Epidermal melanocyte (primary cell): ENCODE data around the gene KLHL26.
"Not testable (repeated sequence)": the region's sequence is repeated elsewhere in the genome, so short reads cannot be mapped to it uniquely, and the experiment has no call there.

Source experiments
- DNase-seq: peaks from one replicate; pipeline ENCODE4 v3.0.0; 2011; ENCODE audit warnings: low spot score; ENCODE audit not compliant: insufficient read length

Gene KLHL26

GRCh38 chr19:18665771-18666202 lies 29.0 kb downstream of the KLHL26 start:
- no peak for DNase-seq

DNA sequence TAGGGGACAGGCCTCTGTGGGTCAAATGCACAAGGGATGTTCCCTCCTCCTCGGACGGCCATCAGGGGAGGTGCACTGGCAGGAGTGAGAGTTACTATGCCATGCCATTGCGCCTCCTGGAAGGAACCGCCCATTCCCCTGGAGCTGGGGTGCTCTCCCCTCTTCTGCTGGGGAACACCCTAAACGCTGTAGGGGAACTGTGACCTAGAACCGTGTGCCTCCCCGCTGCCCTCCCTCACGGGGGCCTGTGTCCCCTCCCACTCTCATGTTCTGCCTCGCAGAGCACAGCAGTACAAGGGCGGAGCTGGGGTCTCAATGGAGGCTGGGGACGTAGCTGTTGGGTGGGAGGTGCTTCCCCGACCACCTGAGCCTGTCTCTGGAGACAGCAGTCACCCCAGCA lies 29.5 kb downstream of the KLHL26 start:
- no peak for DNase-seq

DNA sequence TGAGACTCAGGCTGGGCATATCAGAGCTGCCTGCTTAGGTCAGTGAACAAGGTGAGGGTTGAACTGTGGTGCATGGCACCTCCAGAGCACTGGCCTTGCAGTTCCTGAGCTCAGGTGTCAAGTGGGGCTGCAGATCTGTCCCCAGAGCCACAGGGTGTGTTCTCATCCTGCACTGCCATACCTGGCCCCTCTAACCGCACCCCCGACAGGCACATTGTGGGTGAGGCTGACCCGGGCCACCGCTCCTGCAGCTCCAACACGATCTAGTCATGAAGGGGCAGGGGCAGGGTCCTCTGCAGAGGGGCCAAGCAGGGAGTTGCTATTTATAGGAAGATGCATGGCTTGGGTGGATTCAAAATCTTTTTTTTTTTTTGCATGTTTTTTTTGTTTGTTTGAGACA lies 30.0 kb downstream of the KLHL26 start:
- no peak for DNase-seq

GRCh38 chr19:18667531-18668251 lies 30.9 kb downstream of the KLHL26 start:
- DNase-seq = no peak

DNA sequence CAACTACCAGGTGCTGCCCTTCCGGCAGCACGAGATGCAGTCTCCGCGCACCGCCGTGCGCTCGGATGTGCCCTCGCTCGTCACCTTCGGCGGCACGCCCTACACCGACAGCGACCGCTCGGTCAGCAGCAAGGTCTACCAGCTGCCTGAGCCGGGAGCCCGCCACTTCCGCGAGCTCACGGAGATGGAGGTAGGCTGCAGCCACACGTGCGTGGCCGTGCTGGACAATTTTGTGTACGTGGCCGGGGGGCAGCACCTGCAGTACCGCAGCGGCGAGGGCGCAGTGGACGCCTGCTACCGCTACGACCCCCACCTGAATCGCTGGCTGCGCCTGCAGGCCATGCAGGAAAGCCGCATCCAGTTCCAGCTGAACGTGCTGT lies 31.4 kb downstream of the KLHL26 start:
- no peak for DNase-seq

DNA sequence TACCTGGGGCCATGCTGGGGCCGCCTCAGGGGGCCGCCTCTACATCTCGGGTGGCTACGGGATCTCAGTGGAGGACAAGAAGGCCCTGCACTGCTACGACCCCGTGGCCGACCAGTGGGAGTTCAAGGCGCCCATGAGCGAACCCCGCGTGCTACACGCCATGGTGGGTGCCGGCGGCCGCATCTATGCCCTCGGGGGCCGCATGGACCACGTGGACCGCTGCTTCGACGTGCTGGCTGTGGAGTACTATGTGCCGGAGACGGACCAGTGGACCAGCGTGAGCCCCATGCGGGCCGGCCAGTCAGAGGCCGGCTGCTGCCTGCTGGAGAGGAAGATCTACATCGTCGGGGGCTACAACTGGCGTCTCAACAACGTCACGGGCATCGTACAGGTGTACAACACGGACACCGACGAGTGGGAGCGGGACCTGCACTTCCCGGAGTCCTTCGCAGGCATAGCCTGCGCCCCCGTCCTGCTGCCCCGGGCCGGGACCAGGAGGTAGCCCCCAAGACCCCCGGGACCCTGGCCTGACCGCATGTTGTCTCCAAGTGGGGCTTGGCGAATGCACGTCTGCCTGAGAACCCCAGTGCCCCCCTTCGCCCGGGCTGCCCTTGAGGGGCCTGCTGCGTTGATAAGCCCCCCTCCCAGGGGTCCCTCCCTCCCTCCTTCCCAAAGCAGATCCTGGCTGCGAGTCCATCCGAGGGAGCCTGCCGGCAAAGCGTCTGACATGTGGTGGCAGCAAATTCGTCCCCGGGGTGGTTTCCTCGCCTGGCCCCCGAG lies 32.1 kb downstream of the KLHL26 start:
- DNase-seq = no peak

DNA sequence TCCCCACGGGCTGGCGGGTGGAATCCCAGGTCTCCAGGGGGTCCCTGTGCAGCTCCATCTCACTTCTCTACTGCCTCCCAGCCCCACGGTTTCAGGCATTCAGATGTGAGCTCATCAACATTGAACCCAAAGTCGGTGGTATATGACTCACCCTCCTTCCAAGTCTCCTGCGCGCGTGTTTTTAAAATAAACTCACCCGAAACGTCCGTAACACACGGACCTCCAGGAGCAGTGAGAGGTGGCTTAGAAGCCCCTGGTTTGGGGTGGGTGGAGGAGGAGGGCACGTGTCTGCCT lies 32.6 kb downstream of the KLHL26 start:
- DNase-seq = no peak

DNA sequence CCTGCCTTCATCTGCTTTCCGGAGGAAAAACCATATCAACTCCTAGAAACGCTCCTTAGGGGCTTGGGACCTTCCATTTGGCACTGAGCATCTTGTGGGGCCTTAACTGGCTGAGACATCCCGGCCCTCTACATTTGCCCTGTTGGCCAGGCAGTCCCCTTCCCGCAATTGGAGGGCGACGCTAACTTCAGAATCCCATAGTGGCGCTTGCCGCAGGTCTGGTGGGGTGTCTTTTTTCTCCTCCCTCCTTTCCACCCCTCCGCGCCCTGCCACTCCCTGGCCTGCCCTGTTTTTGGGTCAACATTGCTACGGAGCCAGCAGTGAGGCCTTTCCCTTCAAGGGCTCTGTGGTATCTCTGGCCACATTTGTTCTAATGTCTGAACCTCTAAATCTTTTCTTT lies 33.1 kb downstream of the KLHL26 start:
- DNase-seq = no peak

- DNase-seq = no peak
Measured at GRCh38 chr19:18670312-18670711, 33.5 kb downstream of the KLHL26 start.

- no peak for DNase-seq
Measured at GRCh38 chr19:18671303-18672043, 34.6 kb downstream of the KLHL26 start.

- no peak for DNase-seq
Measured at GRCh38 chr19:18672044-18672451, 35.2 kb downstream of the KLHL26 start.

GRCh38 chr19:18672606-18673337 lies 35.9 kb downstream of the KLHL26 start:
- no peak for DNase-seq

DNA sequence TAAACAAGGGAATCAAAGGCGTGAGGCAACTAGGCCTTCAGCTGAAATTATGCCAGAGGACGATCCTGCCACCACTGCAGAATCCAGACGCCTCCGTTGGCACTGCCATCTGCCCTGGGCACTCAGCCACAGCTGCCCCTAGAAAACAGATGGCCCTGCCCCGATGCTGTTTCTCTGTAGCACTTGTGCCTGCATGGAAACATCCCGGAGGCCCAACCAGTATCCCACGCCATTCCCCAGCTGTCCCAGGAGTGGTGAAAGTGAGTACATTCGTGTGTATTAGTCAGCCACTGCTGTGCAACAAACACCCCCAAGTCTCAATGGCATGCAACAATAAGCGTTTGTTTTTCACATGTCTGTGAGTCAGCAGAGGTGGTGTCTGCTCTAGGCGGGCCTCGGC lies 37.8 kb downstream of the KLHL26 start:
- no peak for DNase-seq

DNA sequence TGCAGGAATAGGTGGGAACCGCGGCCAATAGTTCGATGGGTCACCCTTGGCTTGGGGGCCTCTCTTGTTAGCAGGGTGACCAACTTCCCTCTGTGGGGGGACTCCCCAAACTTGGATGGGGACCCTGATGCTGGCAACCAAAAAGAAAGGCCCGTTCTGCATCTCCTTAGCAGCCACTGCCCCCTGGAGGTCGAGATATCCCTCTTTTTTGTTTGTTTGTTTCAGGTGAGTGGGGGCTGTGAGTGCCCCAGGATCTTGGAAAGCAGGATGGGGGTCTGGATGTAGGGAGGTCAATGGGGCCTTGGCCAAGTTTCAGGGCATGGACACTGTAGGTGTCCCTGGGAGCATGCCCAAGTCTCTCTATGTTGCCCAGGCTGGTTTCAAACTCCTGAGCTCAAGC lies 39.0 kb downstream of the KLHL26 start:
- no peak for DNase-seq

DNA sequence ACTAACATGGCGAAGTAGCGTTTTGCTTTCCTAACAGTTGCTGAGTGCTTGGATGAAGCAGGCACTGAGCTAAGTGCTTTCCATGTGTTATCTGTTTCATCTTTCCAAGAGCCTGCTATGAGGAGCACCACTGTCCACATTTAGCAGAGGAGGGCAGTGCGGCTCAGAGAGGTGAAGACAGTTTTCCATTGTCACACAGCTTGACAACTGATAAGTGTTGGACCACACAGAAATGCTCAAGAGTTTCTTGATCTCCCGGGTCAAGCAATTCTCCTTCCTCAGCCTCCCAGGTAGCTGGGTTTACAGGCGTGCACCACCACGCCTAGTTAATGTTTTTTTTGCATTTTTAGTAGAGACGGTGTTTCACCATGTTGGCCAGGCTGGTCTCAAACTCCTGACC lies 39.9 kb downstream of the KLHL26 start:
- no peak for DNase-seq

DNA sequence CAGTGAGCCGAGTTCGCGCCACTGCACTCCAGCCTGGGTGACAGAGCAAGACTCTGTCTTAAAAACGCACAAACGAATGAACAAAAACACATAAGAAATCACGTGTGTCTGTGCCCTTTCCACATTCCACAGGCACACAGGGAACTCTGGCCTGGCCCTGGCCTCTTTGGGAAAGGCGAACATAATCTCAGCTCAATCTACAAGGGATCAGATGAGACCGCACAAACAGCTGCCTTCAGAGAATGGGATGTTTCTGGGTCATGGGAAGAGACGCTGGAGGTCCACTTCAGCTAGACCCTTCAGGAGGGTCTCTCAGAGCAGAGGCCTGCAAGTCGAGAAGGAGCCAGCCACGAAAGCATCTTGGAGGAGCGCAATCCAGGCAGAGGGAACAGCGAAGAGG lies 40.3 kb downstream of the KLHL26 start:
- DNase-seq = no peak

DNA sequence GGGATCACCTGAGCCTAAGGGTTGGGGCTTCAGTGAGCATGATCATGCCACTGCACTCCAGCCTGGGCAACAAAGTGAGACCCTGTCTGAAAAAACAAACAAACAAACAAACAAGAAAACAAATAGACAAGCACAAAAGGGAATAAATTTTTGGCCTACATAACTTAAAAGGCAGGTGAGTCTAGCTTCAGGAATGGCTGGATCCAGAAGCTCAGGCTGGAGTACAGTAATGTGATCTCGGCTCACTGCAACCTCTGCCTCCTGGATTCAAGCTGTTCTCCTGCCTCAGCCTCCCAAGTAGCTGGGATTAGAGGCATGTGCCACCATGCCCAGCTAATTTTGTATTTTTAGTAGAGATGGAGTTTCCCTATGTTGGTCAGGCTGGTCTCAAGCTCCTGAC lies 43.3 kb downstream of the KLHL26 start:
- not testable (repeated sequence) for DNase-seq

GRCh38 chr19:18682807-18683108 lies 45.9 kb downstream of the KLHL26 start:
- no peak for DNase-seq

DNA sequence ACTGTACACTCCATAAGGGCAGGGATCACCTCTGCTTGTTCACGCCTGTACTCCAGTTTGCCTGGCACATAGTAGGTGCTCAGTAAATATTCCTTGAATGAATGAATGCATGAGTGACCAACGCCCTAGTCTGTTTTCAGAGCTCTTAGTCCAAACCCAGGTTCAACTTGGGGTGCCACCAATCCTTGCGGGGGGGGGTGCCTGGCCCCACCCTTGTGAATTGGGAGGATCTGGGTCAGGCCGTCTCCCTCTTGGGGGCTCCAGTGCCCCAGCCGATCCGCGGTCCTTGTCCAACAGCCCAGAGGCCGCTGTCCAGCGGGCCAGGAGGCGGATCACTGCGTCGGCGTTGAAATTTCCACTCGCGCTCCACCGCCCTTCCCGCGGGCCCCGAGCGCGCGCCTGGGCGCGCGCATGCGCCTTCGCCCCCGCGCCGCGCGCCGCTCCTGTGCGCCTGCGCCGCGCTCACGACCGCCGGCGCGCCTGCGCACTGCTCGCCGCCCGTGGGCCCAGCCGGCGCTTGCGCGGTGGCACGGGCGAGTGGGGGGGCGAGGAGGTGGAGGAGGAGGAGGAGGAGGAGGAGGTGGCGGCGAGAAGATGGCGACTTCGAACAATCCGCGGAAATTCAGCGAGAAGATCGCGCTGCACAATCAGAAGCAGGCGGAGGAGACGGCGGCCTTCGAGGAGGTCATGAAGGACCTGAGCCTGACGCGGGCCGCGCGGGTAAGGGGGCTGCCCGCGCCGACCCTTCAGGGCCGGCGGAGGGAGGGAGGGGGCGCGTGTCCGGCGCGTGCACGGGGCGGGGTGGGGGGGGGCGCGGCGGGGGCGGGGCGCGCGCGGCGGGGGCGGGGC lies 46.5 kb downstream of the KLHL26 start, which contains the start of gene CRTC1:
TSS of gene CRTC1 (plus strand) at position 572 of the 849 bp plus-strand sequence. CDS start at position 595, 23 bp downstream.
- DNase-seq = peak; percentile 93

GRCh38 chr19:18683958-18684641 lies 47.3 kb downstream of the KLHL26 start:
- DNase-seq = no peak
